Breast epithelium (tissue), 4 donors: ENCODE measurements around the gene SLC38A3. TPM values are rescaled to one million over a fixed set of nuclear protein-coding genes. Genes with fewer than 3 reads are reported as not detected.

Source experiments
- DNase-seq, 2 donors: peaks; one replicate each; pipeline ENCODE4 v3.0.0-alpha.2; 2019; ENCODE audit warnings: low spot score in 2 of 2
- H3K27ac ChIP-seq, 2 donors: fragments of 200-600 bp; sonication (generic) in 1 of 2; one replicate each; pipeline ENCODE4 v1.5.1; 2016 to 2019; ENCODE audit warnings: mild to moderate bottlenecking in 1 of 2
- H3K27me3 ChIP-seq, 2 donors: fragments of 200-600 bp; sonication (generic) in 1 of 2; one replicate each; pipeline versions ENCODE4 v1.5.1 to v1.6.0; 2017 to 2019; ENCODE audit warnings: control low read depth in 1 of 2, mild to moderate bottlenecking in 1 of 2
- H3K36me3 ChIP-seq: fragments of 200-600 bp; one replicate; pipeline ENCODE4 v1.5.1; 2019
- H3K4me1 ChIP-seq, 2 donors: fragments of 200-600 bp; sonication (generic); one replicate each; pipeline ENCODE4 v1.5.1; 2016 to 2019; ENCODE audit warnings: control low read depth in 1 of 2
- H3K4me3 ChIP-seq, 3 donors: fragments of 200-600 bp; sonication (generic); 1 replicate in 2 of 3; 2 replicates in 1 of 3; pipeline ENCODE4 v1.5.1; 2016 to 2019; ENCODE audit warnings: mild to moderate bottlenecking in 3 of 3, moderate library complexity in 2 of 3
- H3K9me3 ChIP-seq, 2 donors: fragments of 200-600 bp; sonication (generic) in 1 of 2; one replicate each; pipeline ENCODE4 v1.5.1; 2016 to 2019; ENCODE audit warnings: control low read depth in 1 of 2
- CTCF ChIP-seq, 3 donors: fragments of 450-650 bp; IDR thresholded peaks; one replicate each; pipeline ENCODE4 v1.5.1; 2016 to 2017; ENCODE audit warnings: antibody characterized with exemption in 3 of 3, mild to moderate bottlenecking in 3 of 3, moderate library complexity in 3 of 3
- POLR2A ChIP-seq: fragments of 450-650 bp; IDR thresholded peaks from one replicate; pipeline ENCODE4 v1.6.1; 2016; ENCODE audit warnings: antibody characterized with exemption, mild to moderate bottlenecking, moderate library complexity
- POLR2AphosphoS5 ChIP-seq, 3 donors: sonication (generic); formaldehyde crosslinking; IDR thresholded peaks; one replicate each; pipeline ENCODE4 v1.6.1; 2017; ENCODE audit warnings: antibody characterized with exemption in 3 of 3
- intact Hi-C: fragments of 100-400 bp; cut with DNase I; formaldehyde crosslinking; loops from one replicate; pipeline ENCODE4 v1.15.1; 2023; ENCODE audit warnings: low total_unique reads
- total RNA-seq, 3 donors: library from RNA; depleted of rRNA; stranded (reverse); fragments of >200 nt; gene quantifications; one replicate each; pipeline ENCODE4 v1.1.0, GENCODE V29; 2016

SLC38A3 gene
- total RNA-seq, 3 donors from 2014 or later, result 0.98 to 2.5 TPM; not detected in 1

GRCh38 chr3:50262778-50263177 is 57.7 kb downstream of the SLC38A3 start:
- H3K9me3 ChIP-seq, result no peaks in the 10 kb centered on the region
- no peak overlapping the region for H3K4me3 ChIP-seq
- intact Hi-C loops, result no loop called here
- H3K27me3 ChIP-seq, result no peaks in the 10 kb centered on the region
- no peak for DNase-seq
- peaks cover 17 to 37% of the 10 kb centered on the region in 2 donors for H3K4me1 ChIP-seq
- no peak for TF ChIP-seq POLR2AphosphoS5 (IDR thresholded peaks at IDR 0.05)
- no peak for TF ChIP-seq CTCF (IDR thresholded peaks at IDR 0.05)
- H3K36me3 ChIP-seq, result no peaks in the 10 kb centered on the region
- peak overlapping the region; percentile 21 to 100 for H3K27ac ChIP-seq

GRCh38 chr3:50263478-50264382 is 58.7 kb downstream of the SLC38A3 start:
- Histone ChIP-seq H3K27ac (peak overlapping the region; percentile 94 to 100), H3K36me3 (no peaks in the 10 kb centered on the region), H3K27me3 (no peaks in the 10 kb centered on the region), H3K4me1 (peaks cover 23 to 44% of the 10 kb centered on the region in 2 donors), H3K4me3 (peak overlapping the region in 1 of 3 donors; percentile 7), H3K9me3 (no peaks in the 10 kb centered on the region)
- TF ChIP-seq POLR2A, result no peak
- TF ChIP-seq CTCF (IDR thresholded peaks at IDR 0.05), result no peak
- no peak for TF ChIP-seq POLR2AphosphoS5 (IDR thresholded peaks at IDR 0.05)
- DNase-seq, result no peak
- intact Hi-C loops, result no loop called here

GRCh38 chr3:50264383-50264963 is 59.4 kb downstream of the SLC38A3 start:
- peak in 1 of 2 donors; percentile 93 for DNase-seq
- H3K4me3 ChIP-seq, result peak overlapping the region in 1 of 3 donors; percentile 7

GRCh38 chr3:50264964-50265485 is 60.0 kb downstream of the SLC38A3 start:
- Histone ChIP-seq H3K27ac (peak overlapping the region; percentile 94 to 100), H3K27me3 (no peaks in the 10 kb centered on the region), H3K9me3 (no peaks in the 10 kb centered on the region), H3K4me3 (peak overlapping the region in 1 of 3 donors; percentile 7), H3K4me1 (peaks cover 24 to 56% of the 10 kb centered on the region in 2 donors), H3K36me3 (no peaks in the 10 kb centered on the region)
- DNase-seq, result no peak
- intact Hi-C loops, result no loop called here
- TF ChIP-seq POLR2A (no peak), POLR2AphosphoS5 (IDR thresholded peaks at IDR 0.05) (no peak), CTCF (IDR thresholded peaks at IDR 0.05) (no peak)

More at GRCh38 chr3:50264383-50264963, 59.4 kb downstream of the SLC38A3 start:
- H3K36me3 ChIP-seq, result no peaks in the 10 kb centered on the region
- H3K27me3 ChIP-seq, result no peaks in the 10 kb centered on the region
- H3K9me3 ChIP-seq, result no peaks in the 10 kb centered on the region
- TF ChIP-seq POLR2A, result no peak
- peak in 2 of 3 donors; percentile 47 for TF ChIP-seq POLR2AphosphoS5 (IDR thresholded peaks at IDR 0.05)
- TF ChIP-seq CTCF (IDR thresholded peaks at IDR 0.05), result peak in 1 of 3 donors; percentile 13
- peak overlapping the region; percentile 94 to 100 for H3K27ac ChIP-seq
- H3K4me1 ChIP-seq, result peaks cover 23 to 51% of the 10 kb centered on the region in 2 donors
- intact Hi-C loops, result no loop called here
